Caco-2 (cell line): Measurements from ENCODE around the gene SNAP47. TPM values are rescaled to one million over a fixed set of nuclear protein-coding genes. Genes with fewer than 3 reads are reported as not detected.

Source experiments
- BruUV-seq: library from RNA; stranded (reverse); fragments of 400-500 nt; replicated peaks from 2 replicates; lab custom pipeline; 2021; lab: Mats Ljungman, UMichigan
- CTCF ChIA-PET: fragments of 300-600 bp; sonication (Branson Sonifier 250); formaldehyde crosslinking; loops from one replicate; lab custom pipeline; 2022; ENCODE audit warnings: antibody characterized with exemption; lab: Charles Lee
- POLR2A ChIA-PET: fragments of 300-600 bp; sonication (Branson Sonifier 250); formaldehyde crosslinking; loops from one replicate; lab custom pipeline; 2022; ENCODE audit warnings: antibody characterized with exemption; lab: Charles Lee
- DNase-seq, 2 experiments: peaks; one replicate each; pipeline versions ENCODE4 v3.0.0 to v3.0.0-alpha.2; 2020 to 2022
- H3K27me3 ChIP-seq: replicated peaks from 2 replicates; pipeline ENCODE4 v1.6.0; 2011; ENCODE audit warnings: low read length; ENCODE audit not compliant: control insufficient read depth, insufficient read depth
- H3K36me3 ChIP-seq: 2 replicates; pipeline ENCODE4 v1.5.1; 2011; ENCODE audit warnings: low read length; ENCODE audit not compliant: control insufficient read depth, insufficient read depth
- H3K4me1 ChIP-seq: fragments of 250-450 bp; sonication (Bioruptor Pico); 2 replicates; pipeline ENCODE4 v1.5.1; 2020; ENCODE audit warnings: mild to moderate bottlenecking
- H3K4me3 ChIP-seq: 2 replicates; pipeline ENCODE4 v1.5.1; 2011; ENCODE audit warnings: low read depth, mild to moderate bottlenecking, control low read depth, low read length
- H3K9me3 ChIP-seq: fragments of 250-450 bp; sonication (Bioruptor Pico); 2 replicates; pipeline ENCODE4 v1.5.1; 2020; ENCODE audit warnings: mild to moderate bottlenecking, moderate library complexity
- H3K27ac Mint-ChIP-seq: one replicate; pipeline ENCODE4 v1.8.0; 2022; ENCODE audit warnings: mixed read lengths; ENCODE audit not compliant: unreplicated experiment
- H3K27me3 Mint-ChIP-seq: one replicate; pipeline ENCODE4 v1.8.0; 2022; ENCODE audit warnings: mixed read lengths; ENCODE audit not compliant: insufficient read depth, unreplicated experiment
- H3K36me3 Mint-ChIP-seq: one replicate; pipeline ENCODE4 v1.8.0; 2022; ENCODE audit warnings: mild to moderate bottlenecking, mixed read lengths; ENCODE audit not compliant: insufficient read depth, unreplicated experiment
- H3K4me1 Mint-ChIP-seq: one replicate; pipeline ENCODE4 v1.8.0; 2022; ENCODE audit warnings: low read depth, mixed read lengths; ENCODE audit not compliant: unreplicated experiment
- H3K4me3 Mint-ChIP-seq: one replicate; pipeline ENCODE4 v1.8.0; 2022; ENCODE audit warnings: mild to moderate bottlenecking, moderate library complexity, mixed read lengths; ENCODE audit not compliant: unreplicated experiment
- H3K9me3 Mint-ChIP-seq: one replicate; pipeline ENCODE4 v1.8.0; 2022; ENCODE audit warnings: mixed read lengths; ENCODE audit not compliant: unreplicated experiment
- CTCF ChIP-seq, 2 experiments: fragments of 200-600 bp in 1 of 2; IDR thresholded peaks; 1 replicate in 1 of 2; 2 replicates in 1 of 2; pipeline versions ENCODE4 v1.5.1 to v1.8.0; 2011 to 2022; ENCODE audit warnings: antibody characterized with exemption in 1 of 2, control low read depth in 1 of 2, inconsistent platforms in 1 of 2, low read depth in 1 of 2, low read length in 1 of 2, mild to moderate bottlenecking in 1 of 2, moderate library complexity in 1 of 2; ENCODE audit not compliant: insufficient read depth in 1 of 2, severe bottlenecking in 1 of 2, unreplicated experiment in 1 of 2
- intact Hi-C: fragments of 100-400 bp; cut with micrococcal nuclease; formaldehyde crosslinking; loops from one replicate; pipeline ENCODE4 v1.10.0; 2022; ENCODE audit not compliant: unreplicated experiment
- total RNA-seq: library from RNA; stranded (reverse); gene quantifications from 2 replicates; pipeline ENCODE4 v1.2.3, GENCODE V29; 2022

Gene SNAP47
- total RNA-seq, 1 experiment from 2014 or later, result 29.1 TPM

- BruUV-seq, result no TSS peak
- no peak for TF ChIP-seq CTCF (IDR thresholded peaks at IDR 0.05; ENCODE audit: insufficient read depth in 1 of 2, low read depth in 1 of 2, low read length in 1 of 2, severe bottlenecking in 1 of 2, unreplicated experiment in 1 of 2)
- no peak overlapping the region for H3K27ac Mint-ChIP-seq
- DNase-seq, result peak in 1 of 2 experiments; percentile 11
- H3K36me3 Mint-ChIP-seq, result peaks cover 13% of the 10 kb centered on the region
- no peaks in the 10 kb centered on the region for H3K4me1 Mint-ChIP-seq
- no peaks in the 10 kb centered on the region for H3K9me3 ChIP-seq
- H3K4me1 ChIP-seq, result peaks cover 4% of the 10 kb centered on the region; the same call in 1 of the 2 replicates
- no peaks in the 10 kb centered on the region for H3K27me3 Mint-ChIP-seq
- H3K36me3 ChIP-seq, result peaks cover 3% of the 10 kb centered on the region; the same call in 1 of the 2 replicates
- H3K9me3 Mint-ChIP-seq, result no peaks in the 10 kb centered on the region
- H3K4me3 ChIP-seq, result peak overlapping the region; percentile 97
- H3K27me3 ChIP-seq, result no peaks in the 10 kb centered on the region
- H3K4me3 Mint-ChIP-seq, result peak overlapping the region; percentile 87
- ChIA-PET POLR2A (interaction anchor here (0.6 to 0.7 kb wide), 2 partner anchors 53 to 1537 kb away, joined by 3 to 9 read pairs; partner anchors contain the start of gene RAB4A), CTCF (no interaction called here)
- intact Hi-C loops, result loop anchor here (2.0 kb wide), 1 partner anchor 54 kb away; no protein-coding TSS in a partner anchor
Observed at GRCh38 chr1:227734546-227734855, 734 bp upstream of the SNAP47 start.

GRCh38 chr1:227735539-227736285 lies 477 bp downstream of the SNAP47 start:
- intact Hi-C loops, result loop anchor here (2.0 kb wide), 1 partner anchor 53 kb away; no protein-coding TSS in a partner anchor
- Mint-ChIP-seq H3K27me3 (no peaks in the 10 kb centered on the region), H3K4me3 (peak overlapping the region; percentile 87), H3K27ac (peak overlapping the region; percentile 57), H3K4me1 (no peaks in the 10 kb centered on the region), H3K36me3 (peaks cover 6% of the 10 kb centered on the region), H3K9me3 (no peaks in the 10 kb centered on the region)
- Histone ChIP-seq H3K9me3 (no peaks in the 10 kb centered on the region), H3K36me3 (peaks cover 3% of the 10 kb centered on the region; the same call in 1 of the 2 replicates), H3K4me1 (no peaks in the 10 kb centered on the region), H3K4me3 (peak overlapping the region; percentile 97), H3K27me3 (no peaks in the 10 kb centered on the region)
- no peak for DNase-seq
- no peak for TF ChIP-seq CTCF (IDR thresholded peaks at IDR 0.05; ENCODE audit: insufficient read depth in 1 of 2, low read depth in 1 of 2, low read length in 1 of 2, severe bottlenecking in 1 of 2, unreplicated experiment in 1 of 2)
- BruUV-seq, result no TSS peak
- CTCF ChIA-PET, result no interaction called here
- POLR2A ChIA-PET, result no interaction called here

- Histone ChIP-seq H3K27me3 (no peaks in the 10 kb centered on the region), H3K9me3 (no peaks in the 10 kb centered on the region), H3K4me3 (no peak overlapping the region), H3K4me1 (no peaks in the 10 kb centered on the region), H3K36me3 (peaks cover 3% of the 10 kb centered on the region; the same call in 1 of the 2 replicates)
- Mint-ChIP-seq H3K36me3 (peaks cover 6% of the 10 kb centered on the region), H3K9me3 (no peaks in the 10 kb centered on the region), H3K4me1 (no peaks in the 10 kb centered on the region), H3K27ac (no peak overlapping the region), H3K27me3 (no peaks in the 10 kb centered on the region), H3K4me3 (no peak overlapping the region)
- BruUV-seq, result TSS peak; percentile 34
- intact Hi-C loops, result no loop called here
- ChIA-PET CTCF (no interaction called here), POLR2A (no interaction called here)
- DNase-seq, result no peak
- no peak for TF ChIP-seq CTCF (IDR thresholded peaks at IDR 0.05; ENCODE audit: insufficient read depth in 1 of 2, low read depth in 1 of 2, low read length in 1 of 2, severe bottlenecking in 1 of 2, unreplicated experiment in 1 of 2)
Observed at GRCh38 chr1:227736814-227737432, 1.7 kb downstream of the SNAP47 start.
